ENCODE measurements around the gene P2RX6. TPM values are rescaled to one million over a fixed set of nuclear protein-coding genes. Genes with fewer than 3 reads are reported as not detected.

The P2RX6 gene
- total and polyA plus RNA-seq, 2 donors (not counting 3 experiments of a cell fraction or from before 2014, with no cell fraction given), result 0.06 TPM; not detected in 1

- H3K4me3 ChIP-seq (replicated peaks in 1 of 3; ENCODE audit: insufficient read depth in 1 of 3, low read depth in 1 of 3, low read length in 3 of 3), result no peak overlapping the region
- no peaks in the 10 kb centered on the region for H3K9me3 ChIP-seq (replicated peaks; ENCODE audit: control insufficient read depth, insufficient read depth, low read length)
- H3K4me2 ChIP-seq (ENCODE audit: insufficient read depth, low read length), result no peak overlapping the region
- no peaks in the 10 kb centered on the region for H3K79me2 ChIP-seq (ENCODE audit: control insufficient read depth, insufficient read depth, low read length)
- FAIRE-seq, result no peak
- POLR2A ChIA-PET, result no interaction called here
- no peaks in the 10 kb centered on the region for H4K20me1 ChIP-seq (replicated peaks; ENCODE audit: control insufficient read depth, extremely low read depth, insufficient read depth, low read length)
- H3K9me1 ChIP-seq (replicated peaks; ENCODE audit: control insufficient read depth, extremely low read depth, insufficient read depth, low read length), result no peaks in the 10 kb centered on the region
- no peak for DNase-seq (ENCODE audit: low read depth, low spot score)
- CTCF ChIA-PET, result interaction anchor here (0.9 to 1.1 kb wide), 2 partner anchors 137 to 219 kb away, joined by 3 to 4 read pairs; no protein-coding TSS in a partner anchor
- BruUV-seq (replicated peaks), result no TSS peak
- no peak overlapping the region for H3K9ac ChIP-seq (replicated peaks; ENCODE audit: extremely low read depth, insufficient read depth, low read length)
- no peaks in the 10 kb centered on the region for H3K36me3 ChIP-seq (ENCODE audit: control insufficient read depth in 2 of 2, extremely low read depth in 1 of 2, insufficient read depth in 2 of 2, low read length in 2 of 2)
- dilution Hi-C loops (cut with MboI; ENCODE audit: extremely low pct_ligation_motif_present, low sequenced_read_pairs) (no loop called here), intact Hi-C loops (cut with micrococcal nuclease) (no loop called here)
- no peak overlapping the region for H2AFZ ChIP-seq (ENCODE audit: low read depth, low read length)
- TF ChIP-seq MYC (IDR thresholded peaks at IDR 0.05; ENCODE audit: low read depth, low read length) (no peak), POLR2AphosphoS5 (IDR thresholded peaks at IDR 0.05; ENCODE audit: insufficient read depth, low read depth, low read length) (no peak), MAX (IDR thresholded peaks at IDR 0.05; ENCODE audit: insufficient read depth, insufficient read length) (no peak), FOS (IDR thresholded peaks at IDR 0.05; ENCODE audit: borderline replicate concordance, insufficient read depth, low read length) (no peak), GATA2 (IDR thresholded peaks at IDR 0.05; ENCODE audit: insufficient read depth, insufficient read length, low read depth, low read length) (no peak), JUN (IDR thresholded peaks at IDR 0.05; ENCODE audit: borderline replicate concordance, insufficient read depth, insufficient read length, low read depth) (no peak), POLR2A (IDR thresholded peaks at IDR 0.05; ENCODE audit: low read depth, low read length) (no peak), EZH2 (IDR thresholded peaks at IDR 0.05; ENCODE audit: borderline replicate concordance, low read depth, low read length, severe bottlenecking) (no peak), CTCF (IDR thresholded peaks at IDR 0.05; ENCODE audit: extremely low read depth in 1 of 2, insufficient read depth in 1 of 2, low read depth in 1 of 2, low read length in 2 of 2) (no peak)
- H3K27ac ChIP-seq (ENCODE audit: insufficient read depth, low read depth, low read length), result no peak overlapping the region
- no peaks in the 10 kb centered on the region for H3K27me3 ChIP-seq (ENCODE audit: control insufficient read depth in 2 of 2, insufficient read depth in 2 of 2, low read length in 2 of 2)
- H3K4me1 ChIP-seq (ENCODE audit: control insufficient read depth, extremely low read depth, insufficient read depth, low read length), result no peaks in the 10 kb centered on the region
Observed at GRCh38 chr22:21022955-21023614, 8.1 kb downstream of the P2RX6 start.

Measured in endothelial cell of umbilical vein (primary cell).